Muscle of arm (tissue), 12 donors: ENCODE measurements around the gene ZNF334. TPM values are rescaled to one million over a fixed set of nuclear protein-coding genes. Genes with fewer than 3 reads are reported as not detected.

Experiments used
- DNase-seq: peaks from one replicate; pipeline ENCODE4 v3.0.0-alpha.2; 2013
- polyA plus RNA-seq, 12 donors: library from polyadenylated mRNA; unstranded; fragments of 120-200 nt; gene quantifications; one replicate each; pipeline ENCODE4 v1.2.1, GENCODE V29; 2013; ENCODE audit not compliant: insufficient read length in 12 of 12

The ZNF334 gene
- polyA plus RNA-seq, 12 donors = 8.2 to 27.2 (median 14.5) TPM; not detected in 1

- DNase-seq = no peak
Observed at GRCh38 chr20:46546936-46547335, 33.6 kb upstream of the ZNF334 start.

GRCh38 chr20:46546298-46546697, 32.9 kb upstream of the ZNF334 start:
- DNase-seq = no peak

GRCh38 chr20:46545827-46546138, 32.4 kb upstream of the ZNF334 start:
- DNase-seq = no peak

- DNase-seq = no peak
Observed at GRCh38 chr20:46545077-46545826, 31.9 kb upstream of the ZNF334 start.

GRCh38 chr20:46544576-46544975, 31.2 kb upstream of the ZNF334 start:
- DNase-seq = no peak

GRCh38 chr20:46543959-46544358, 30.6 kb upstream of the ZNF334 start:
- no peak for DNase-seq

GRCh38 chr20:46543033-46543432, 29.7 kb upstream of the ZNF334 start:
- DNase-seq = no peak

GRCh38 chr20:46541229-46541935, 28.0 kb upstream of the ZNF334 start:
- no peak for DNase-seq

- no peak for DNase-seq
Observed at GRCh38 chr20:46539113-46539512, 25.8 kb upstream of the ZNF334 start.

- no peak for DNase-seq
Observed at GRCh38 chr20:46530640-46531039, 17.3 kb upstream of the ZNF334 start.

- DNase-seq = peak; percentile 2
Observed at GRCh38 chr20:46523696-46524328, 10.5 kb upstream of the ZNF334 start.

- DNase-seq = no peak
Observed at GRCh38 chr20:46523108-46523507, 9.7 kb upstream of the ZNF334 start.

- DNase-seq = peak; percentile 5
Observed at GRCh38 chr20:46520976-46521579, 7.7 kb upstream of the ZNF334 start.

- DNase-seq = no peak
Observed at GRCh38 chr20:46520540-46520939, 7.2 kb upstream of the ZNF334 start.

- no peak for DNase-seq
Observed at GRCh38 chr20:46519471-46520068, 6.2 kb upstream of the ZNF334 start.

GRCh38 chr20:46509523-46509922, 3.8 kb downstream of the ZNF334 start:
- DNase-seq = no peak

- no peak for DNase-seq
Observed at GRCh38 chr20:46507760-46508407, 5.5 kb downstream of the ZNF334 start.

- DNase-seq = no peak
Observed at GRCh38 chr20:46505506-46505905, 7.9 kb downstream of the ZNF334 start.

- DNase-seq = no peak
Observed at GRCh38 chr20:46501961-46502360, 11.4 kb downstream of the ZNF334 start.

- no peak for DNase-seq
Observed at GRCh38 chr20:46501337-46501942, 11.9 kb downstream of the ZNF334 start.

GRCh38 chr20:46494077-46494476, 19.3 kb downstream of the ZNF334 start:
- DNase-seq = no peak
